Heart right ventricle (tissue), 16 donors: Measurements from ENCODE around the gene CAVIN4. TPM values are rescaled to one million over a fixed set of nuclear protein-coding genes. Genes with fewer than 3 reads are reported as not detected.

Experiments used
- ATAC-seq, 8 donors: fragments of 200-7000 bp; cut with Tn5 transposase; one replicate each; pipeline ENCODE4 v1.9.1; 2020; ENCODE audit warnings: mild to moderate bottlenecking in 8 of 8, moderate library complexity in 8 of 8, moderate number of reproducible peaks in 1 of 8
- DNase-seq, 2 donors: peaks; one replicate each; pipeline ENCODE4 v3.0.0-alpha.2; 2020
- H3K27ac ChIP-seq, 10 donors: fragments of 200-600 bp; sonication (generic) in 2 of 10; one replicate each; pipeline versions ENCODE4 v1.5.0 to v1.8.0; 2020 to 2022; ENCODE audit warnings: mild to moderate bottlenecking in 3 of 10
- H3K27me3 ChIP-seq, 7 donors: fragments of 200-600 bp; one replicate each; pipeline ENCODE4 v1.8.0; 2021 to 2022; ENCODE audit warnings: mild to moderate bottlenecking in 2 of 7
- H3K36me3 ChIP-seq, 9 donors: fragments of 200-600 bp; sonication (generic) in 1 of 9; one replicate each; pipeline versions ENCODE4 v1.5.0 to v1.8.0; 2020 to 2022; ENCODE audit warnings: mild to moderate bottlenecking in 2 of 9
- H3K4me1 ChIP-seq, 9 donors: fragments of 200-600 bp; sonication (generic) in 1 of 9; one replicate each; pipeline versions ENCODE4 v1.5.0 to v1.8.0; 2020 to 2022; ENCODE audit warnings: mild to moderate bottlenecking in 4 of 9
- H3K4me3 ChIP-seq, 10 donors: fragments of 200-600 bp; sonication (generic) in 2 of 10; one replicate each; pipeline versions ENCODE4 v1.5.0 to v1.8.0; 2020 to 2022; ENCODE audit warnings: mild to moderate bottlenecking in 7 of 10, moderate library complexity in 2 of 10
- H3K9me3 ChIP-seq, 11 donors: fragments of 200-600 bp in 10 of 11; sonication (generic) in 2 of 11; one replicate each; pipeline versions ENCODE4 v1.5.0 to v1.8.0; 2013 to 2022; ENCODE audit warnings: mild to moderate bottlenecking in 2 of 11, control low read depth in 1 of 11, moderate library complexity in 1 of 11
- CTCF ChIP-seq, 9 donors: fragments of 200-600 bp; sonication (generic) in 2 of 9; IDR thresholded peaks; one replicate each; pipeline versions ENCODE4 v1.5.0 to v1.8.0; 2021 to 2022; ENCODE audit warnings: antibody characterized with exemption in 9 of 9, mild to moderate bottlenecking in 5 of 9, moderate library complexity in 1 of 9
- WGBS, 2 donors: extraction: QIAGEN DNeasy Blood & Tissue Kit; methylation state at CpG; one replicate each; pipeline ENCODE4 v1.1.7; 2013; ENCODE audit warnings: inconsistent platforms in 1 of 2; 5-methylcytosine and 5-hydroxymethylcytosine counted together
- intact Hi-C, 10 donors: fragments of 100-400 bp; cut with DNase I; formaldehyde crosslinking; loops; one replicate each; pipeline versions ENCODE4 v1.11.1 to v1.14.2; 2022
- polyA plus RNA-seq, 2 donors: library from polyadenylated mRNA; stranded (reverse); fragments of 200-250 nt; gene quantifications; one replicate each; pipeline ENCODE4 v1.2.3, GENCODE V29; 2013
- total RNA-seq, 10 donors: library from RNA; stranded (reverse); fragmentation: NEBNext Ultra II Directional in 3 of 10; extraction: Animal tissue kit (Norgen Biotek cat#: 25700) in 3 of 10; gene quantifications; one replicate each; pipeline versions ENCODE4 v1.2.1 to v1.2.4, GENCODE V29; 2021 to 2023
- donor health status: Arrhythmogenic right ventricular cardiomyopathy.
- donor health status: ischemic (EF 13 %, LVEDD 7.1; RV severe dilation, severe dysfunction).
- donor health status: healthy with polysubstance abuse.
- donor health status: DM: no; HTN: yes; CAD: no.
- donor health status: DM: no; HTN: no; CAD: no.
- donor health status: ischemic (EF 25% LVEDD 6.9; RV normal size, moderate dysfunction).
- donor health status: ischemic (EF 25% LVEDD 5.7; RV mildly dilated, moderate dysfunction).
- donor health status: healthy.
- donor health status: DM: yes; HTN: yes; CAD: no.
- donor health status: Ischemic cardiomyopathy.
- donor health status: ischemic (EF 35%, LVEDD 5.7; RV mildly dilated, moderate dysfunction).
- donor health status: nonischemic (EF 11% LVEDD 7.7; RV severe dilation, severe dysfunction).
- donor health status: DM: yes; HTN: yes; CAD: no.
- donor health status: PGD.
- donor health status: ischemic (EF 29% LVEDD 5.4; RV normal size, mild dysfunction).
- donor health status: nonischemic (EF 23%, LVEDD 6.1; RV moderate dilation, normal function).

Gene CAVIN4
- total and polyA plus RNA-seq, 12 donors, result 13.0 to 132 (median 66.4) TPM

- 56 to 67% methylated on average over 1 of the region's 1 CpG for WGBS, 2 donors
- H3K36me3 ChIP-seq, result no peaks in the 10 kb centered on the region
- H3K4me1 ChIP-seq, result no peaks in the 10 kb centered on the region
- H3K27ac ChIP-seq, result no peak overlapping the region
- H3K27me3 ChIP-seq, result no peaks in the 10 kb centered on the region
- TF ChIP-seq CTCF (IDR thresholded peaks at IDR 0.05), result no peak
- intact Hi-C loops, result loop anchor here in 2 of 10 donors (10.0 kb wide), 1 partner anchor 629 kb away; no protein-coding TSS in a partner anchor
- H3K9me3 ChIP-seq, result no peaks in the 10 kb centered on the region
- ATAC-seq, result no peak
- no peak overlapping the region for H3K4me3 ChIP-seq
- DNase-seq, result no peak
Observed at GRCh38 chr9:100605405-100605804, 27.5 kb downstream of the CAVIN4 start.

GRCh38 chr9:100619194-100619593 lies 41.3 kb downstream of the CAVIN4 start:
- DNase-seq (no peak), ATAC-seq (no peak)
- H3K27me3 ChIP-seq, result no peaks in the 10 kb centered on the region
- no peak overlapping the region for H3K27ac ChIP-seq
- H3K4me1 ChIP-seq, result no peaks in the 10 kb centered on the region
- WGBS, 2 donors, result 62 to 64% methylated on average over 5 of the region's 5 CpGs
- H3K9me3 ChIP-seq, result peaks cover 0 to 22% (median 0%) of the 10 kb centered on the region in 11 donors
- no peaks in the 10 kb centered on the region for H3K36me3 ChIP-seq
- intact Hi-C loops, result no loop called here
- H3K4me3 ChIP-seq, result no peak overlapping the region
- no peak for TF ChIP-seq CTCF (IDR thresholded peaks at IDR 0.05)

GRCh38 chr9:100619665-100620064 lies 41.8 kb downstream of the CAVIN4 start:
- Histone ChIP-seq H3K27me3 (no peaks in the 10 kb centered on the region), H3K36me3 (no peaks in the 10 kb centered on the region), H3K27ac (no peak overlapping the region), H3K9me3 (peaks cover 0 to 22% (median 0%) of the 10 kb centered on the region in 11 donors), H3K4me1 (no peaks in the 10 kb centered on the region), H3K4me3 (no peak overlapping the region)
- TF ChIP-seq CTCF (IDR thresholded peaks at IDR 0.05), result no peak
- intact Hi-C loops, result no loop called here
- WGBS, 2 donors, result 70 to 71% methylated on average over 5 of the region's 5 CpGs
- ATAC-seq (no peak), DNase-seq (no peak)

GRCh38 chr9:100623969-100624368 lies 46.1 kb downstream of the CAVIN4 start:
- no peak for TF ChIP-seq CTCF (IDR thresholded peaks at IDR 0.05)
- no peaks in the 10 kb centered on the region for H3K4me1 ChIP-seq
- H3K36me3 ChIP-seq, result no peaks in the 10 kb centered on the region
- H3K27me3 ChIP-seq, result no peaks in the 10 kb centered on the region
- no peak overlapping the region for H3K27ac ChIP-seq
- intact Hi-C loops, result no loop called here
- no peak for ATAC-seq
- H3K9me3 ChIP-seq, result peaks cover 0 to 5% (median 0%) of the 10 kb centered on the region in 11 donors
- 84 to 85% methylated on average over 1 of the region's 1 CpG for WGBS, 2 donors
- DNase-seq, result no peak
- no peak overlapping the region for H3K4me3 ChIP-seq
